ENCODE data around the gene VAV2. TPM values are rescaled to one million over a fixed set of nuclear protein-coding genes. Genes with fewer than 3 reads are reported as not detected.

Gene VAV2
- total RNA-seq, 1 donor from 2014 or later: 47.0 TPM

DNA sequence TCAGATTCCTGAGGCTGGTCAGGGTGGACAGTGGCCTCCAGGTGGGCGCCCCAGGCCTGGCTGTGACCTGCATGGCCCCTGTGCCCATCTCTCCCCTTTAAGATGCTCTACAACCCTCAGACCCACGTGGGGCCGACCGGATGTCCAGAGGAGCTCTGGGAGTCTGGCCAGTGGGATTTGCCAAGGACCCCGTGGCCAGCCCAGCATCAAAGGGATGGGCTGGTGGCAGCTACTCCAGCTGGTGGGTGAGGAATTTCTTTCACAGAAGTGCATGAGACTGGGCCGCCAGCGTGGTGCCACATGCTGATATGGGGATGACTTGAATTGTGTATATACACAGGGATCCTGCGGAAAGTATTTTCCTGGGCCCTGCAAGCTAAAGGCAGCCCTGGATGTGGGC lies 159.2 kb downstream of the VAV2 start:
- H3K36me3 Mint-ChIP-seq (ENCODE audit: low read depth): no peaks in the 10 kb centered on the region
- H3K4me1 Mint-ChIP-seq: peaks cover 17% of the 10 kb centered on the region
- no peaks in the 10 kb centered on the region for H3K27me3 Mint-ChIP-seq (ENCODE audit: low read depth)
- no peak overlapping the region for H3K27ac Mint-ChIP-seq (ENCODE audit: unreplicated experiment)
- no peaks in the 10 kb centered on the region for H3K9me3 Mint-ChIP-seq
- DNase-seq (ENCODE audit: low read depth, low spot score): no peak
- TF ChIP-seq, protein P1, sequence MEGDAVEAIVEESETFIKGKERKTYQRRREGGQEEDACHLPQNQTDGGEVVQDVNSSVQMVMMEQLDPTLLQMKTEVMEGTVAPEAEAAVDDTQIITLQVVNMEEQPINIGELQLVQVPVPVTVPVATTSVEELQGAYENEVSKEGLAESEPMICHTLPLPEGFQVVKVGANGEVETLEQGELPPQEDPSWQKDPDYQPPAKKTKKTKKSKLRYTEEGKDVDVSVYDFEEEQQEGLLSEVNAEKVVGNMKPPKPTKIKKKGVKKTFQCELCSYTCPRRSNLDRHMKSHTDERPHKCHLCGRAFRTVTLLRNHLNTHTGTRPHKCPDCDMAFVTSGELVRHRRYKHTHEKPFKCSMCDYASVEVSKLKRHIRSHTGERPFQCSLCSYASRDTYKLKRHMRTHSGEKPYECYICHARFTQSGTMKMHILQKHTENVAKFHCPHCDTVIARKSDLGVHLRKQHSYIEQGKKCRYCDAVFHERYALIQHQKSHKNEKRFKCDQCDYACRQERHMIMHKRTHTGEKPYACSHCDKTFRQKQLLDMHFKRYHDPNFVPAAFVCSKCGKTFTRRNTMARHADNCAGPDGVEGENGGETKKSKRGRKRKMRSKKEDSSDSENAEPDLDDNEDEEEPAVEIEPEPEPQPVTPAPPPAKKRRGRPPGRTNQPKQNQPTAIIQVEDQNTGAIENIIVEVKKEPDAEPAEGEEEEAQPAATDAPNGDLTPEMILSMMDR (conservative IDR thresholded peaks at IDR 0.05): no peak
- no peak overlapping the region for H3K4me3 Mint-ChIP-seq

DNA sequence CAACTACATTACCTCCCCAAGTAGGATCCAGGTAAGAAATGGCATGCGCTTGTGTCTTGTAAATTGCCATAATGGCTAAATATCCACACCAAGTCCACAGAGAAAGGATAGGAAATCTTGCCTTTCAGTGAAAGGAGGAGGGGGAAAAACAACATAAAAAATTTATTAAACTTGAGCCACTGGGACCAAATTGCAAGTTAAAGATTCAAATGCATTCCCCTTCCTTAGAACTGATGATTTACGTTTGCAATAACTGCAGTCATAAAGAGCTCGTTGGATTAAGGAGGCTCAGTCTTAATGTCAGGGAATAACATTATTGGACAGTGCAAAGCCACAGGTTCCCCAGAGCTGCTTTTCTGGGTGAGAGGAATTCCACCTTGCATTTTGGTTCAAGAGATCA lies 161.4 kb downstream of the VAV2 start:
- no peaks in the 10 kb centered on the region for H3K9me3 Mint-ChIP-seq
- no peak overlapping the region for H3K4me3 Mint-ChIP-seq
- H3K27me3 Mint-ChIP-seq (ENCODE audit: low read depth): no peaks in the 10 kb centered on the region
- no peaks in the 10 kb centered on the region for H3K36me3 Mint-ChIP-seq (ENCODE audit: low read depth)
- H3K27ac Mint-ChIP-seq (ENCODE audit: unreplicated experiment): no peak overlapping the region
- DNase-seq (ENCODE audit: low read depth, low spot score): no peak
- peaks cover 13% of the 10 kb centered on the region for H3K4me1 Mint-ChIP-seq
- TF ChIP-seq, protein P1 (conservative IDR thresholded peaks at IDR 0.05): no peak

DNA sequence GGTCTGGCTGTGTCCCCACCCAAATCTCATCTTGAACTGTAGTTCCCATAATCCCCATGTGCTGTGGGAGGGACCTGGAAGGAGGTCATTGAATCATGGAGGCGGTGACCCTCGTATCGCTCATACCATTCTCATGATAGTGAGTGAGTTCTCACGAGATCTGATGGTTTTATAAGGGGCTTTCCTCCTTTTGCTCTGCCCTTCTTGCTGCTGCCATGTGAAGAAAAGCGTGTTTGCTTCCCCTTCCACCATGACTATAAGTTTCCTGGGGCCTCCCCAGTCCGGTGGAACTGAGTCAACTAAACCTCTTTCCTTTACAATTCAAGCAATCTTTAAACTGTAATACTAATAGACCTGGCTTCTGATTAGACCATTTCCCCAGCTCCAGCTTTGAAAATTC lies 161.8 kb downstream of the VAV2 start:
- TF ChIP-seq, protein P1 (conservative IDR thresholded peaks at IDR 0.05): no peak

DNA sequence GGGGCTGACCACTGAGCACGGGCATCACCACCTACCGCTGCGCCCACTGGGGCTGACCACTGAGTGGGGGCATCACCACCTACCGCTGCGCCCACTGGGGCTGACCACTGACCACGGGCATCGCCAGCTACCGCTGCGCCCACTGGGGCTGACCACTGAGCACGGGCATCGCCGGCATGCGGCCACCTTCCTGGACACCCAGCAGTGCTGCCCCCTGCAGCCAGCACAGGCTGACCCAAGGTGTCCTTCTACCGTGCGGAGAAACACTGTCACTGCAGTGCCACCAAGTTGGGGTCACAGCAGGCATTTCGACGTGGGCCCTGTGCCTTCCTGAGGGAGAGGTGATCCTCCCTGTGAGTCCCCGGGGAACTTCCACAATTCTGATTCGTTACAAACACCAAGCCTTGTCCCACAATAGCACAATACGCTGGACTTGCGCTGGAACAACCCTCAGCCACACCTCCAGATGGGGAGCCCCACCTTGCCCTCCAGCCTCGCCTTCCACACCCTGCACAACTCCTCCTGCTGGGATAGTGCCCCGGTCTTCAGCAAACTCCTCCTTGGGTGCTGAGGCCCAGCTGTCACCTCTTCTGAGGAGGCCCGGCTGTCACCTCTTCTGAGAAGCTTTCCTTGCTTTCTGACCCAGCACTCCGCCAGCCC lies 163.7 kb downstream of the VAV2 start:
- Mint-ChIP-seq H3K27me3 (ENCODE audit: low read depth) (no peaks in the 10 kb centered on the region), H3K4me1 (peaks cover 17% of the 10 kb centered on the region), H3K9me3 (no peaks in the 10 kb centered on the region), H3K36me3 (ENCODE audit: low read depth) (no peaks in the 10 kb centered on the region), H3K4me3 (no peak overlapping the region), H3K27ac (ENCODE audit: unreplicated experiment) (no peak overlapping the region)
- TF ChIP-seq, protein P1 (conservative IDR thresholded peaks at IDR 0.05): no peak
- DNase-seq (ENCODE audit: low read depth, low spot score): no peak

More for the DNA sequence above, 161.8 kb downstream of the VAV2 start:
- no peak for DNase-seq (ENCODE audit: low read depth, low spot score)
- no peaks in the 10 kb centered on the region for H3K36me3 Mint-ChIP-seq (ENCODE audit: low read depth)
- no peak overlapping the region for H3K27ac Mint-ChIP-seq (ENCODE audit: unreplicated experiment)
- H3K9me3 Mint-ChIP-seq: no peaks in the 10 kb centered on the region
- no peaks in the 10 kb centered on the region for H3K27me3 Mint-ChIP-seq (ENCODE audit: low read depth)
- no peak overlapping the region for H3K4me3 Mint-ChIP-seq
- H3K4me1 Mint-ChIP-seq: peaks cover 17% of the 10 kb centered on the region

DNA sequence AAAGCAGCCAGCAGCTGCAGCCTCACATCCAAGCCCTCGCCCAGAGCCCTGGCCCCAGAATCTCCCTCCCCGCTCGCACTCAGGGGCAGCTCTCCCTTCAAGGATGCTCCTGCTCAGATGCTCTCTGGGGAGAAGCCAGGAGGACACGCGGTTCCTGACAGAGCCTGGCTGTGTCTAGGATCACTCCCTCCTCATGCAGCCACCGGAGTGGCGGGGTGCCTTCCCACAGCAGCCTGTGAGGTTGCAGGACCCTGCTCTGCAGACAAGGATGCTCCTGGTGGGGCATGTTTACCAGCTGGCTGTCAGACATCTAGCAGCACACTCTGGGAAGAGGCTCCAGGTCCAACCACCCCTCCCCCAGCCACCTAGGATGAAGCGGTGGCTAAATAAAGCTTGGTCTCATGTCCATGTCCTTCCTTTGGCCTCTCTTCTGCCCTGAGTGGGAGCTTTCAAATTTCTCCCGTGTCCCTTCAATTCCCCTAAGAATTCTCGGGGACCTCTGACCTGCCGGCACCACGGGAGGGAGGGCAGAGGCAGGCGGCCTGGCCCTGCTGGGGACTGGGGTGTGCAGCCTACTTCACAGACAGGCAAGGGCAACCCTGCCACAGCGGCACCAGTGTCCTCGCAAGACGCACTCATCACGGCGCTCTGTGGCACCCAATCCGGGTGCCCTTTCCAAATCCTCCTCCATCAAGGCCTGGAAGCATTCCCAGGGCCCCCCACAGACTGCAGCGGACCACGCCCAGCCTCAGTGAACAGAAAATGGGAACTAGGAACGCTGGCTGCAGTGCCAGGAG lies 165.6 kb downstream of the VAV2 start:
- H3K27me3 Mint-ChIP-seq (ENCODE audit: low read depth): no peaks in the 10 kb centered on the region
- H3K4me3 Mint-ChIP-seq: no peak overlapping the region
- H3K4me1 Mint-ChIP-seq: peaks cover 34% of the 10 kb centered on the region
- TF ChIP-seq, protein P1 (conservative IDR thresholded peaks at IDR 0.05): no peak
- H3K9me3 Mint-ChIP-seq: no peaks in the 10 kb centered on the region
- peaks cover 2% of the 10 kb centered on the region for H3K36me3 Mint-ChIP-seq (ENCODE audit: low read depth)
- no peak for DNase-seq (ENCODE audit: low read depth, low spot score)
- H3K27ac Mint-ChIP-seq (ENCODE audit: unreplicated experiment): no peak overlapping the region
